AG04449 (cell line): ENCODE measurements around the gene DCXR.

Source experiments
- CTCF ChIA-PET: fragments of 350-600 bp; formaldehyde crosslinking; extraction: SDS; loops from one replicate; lab custom pipeline; 2021; ENCODE audit warnings: antibody characterized with exemption; lab: Yijun Ruan, JAX
- POLR2A ChIA-PET: fragments of 400-600, 350-600 bp; formaldehyde crosslinking; extraction: SDS; loops from one replicate; lab custom pipeline; 2020; ENCODE audit warnings: antibody characterized with exemption, inconsistent platforms; lab: Yijun Ruan, JAX
- DNase-seq: peaks from one replicate; pipeline ENCODE4 v3.0.0-alpha.2; 2010; ENCODE audit warnings: low read depth, low spot score
- H3K4me3 ChIP-seq: 2 replicates; pipeline ENCODE4 v1.5.1; 2011; ENCODE audit warnings: low read depth, mild to moderate bottlenecking, control low read depth, low read length
- CTCF ChIP-seq: IDR thresholded peaks from one replicate; pipeline ENCODE4 v1.5.1; 2011; ENCODE audit warnings: mild to moderate bottlenecking, moderate library complexity, low read length, control low read depth, inconsistent platforms; ENCODE audit not compliant: insufficient read depth; ENCODE audit errors: missing control alignments

DCXR gene

GRCh38 chr17:82079001-82079677 is 41.6 kb upstream of the DCXR start:
- no peak for TF ChIP-seq CTCF
- H3K4me3 ChIP-seq, result no peak overlapping the region
- ChIA-PET POLR2A (interaction anchor here (0.6 kb wide), 1 partner anchor 14 kb away, joined by 3 read pairs; no protein-coding TSS in a partner anchor), CTCF (no interaction called here)
- no peak for DNase-seq

GRCh38 chr17:82078433-82078832 is 40.9 kb upstream of the DCXR start:
- CTCF ChIA-PET, result no interaction called here
- no peak for DNase-seq
- no peak overlapping the region for H3K4me3 ChIP-seq
- POLR2A ChIA-PET, result no interaction called here
- no peak for TF ChIP-seq CTCF

- CTCF ChIA-PET, result no interaction called here
- no peak overlapping the region for H3K4me3 ChIP-seq
- POLR2A ChIA-PET, result interaction anchor here (0.7 kb wide), 1 partner anchor 18 kb away, joined by 3 read pairs; no protein-coding TSS in a partner anchor
- no peak for DNase-seq
- TF ChIP-seq CTCF, result no peak
Measured at GRCh38 chr17:82077617-82078358, 40.3 kb upstream of the DCXR start.

- CTCF ChIA-PET, result interaction anchor here (0.8 kb wide), 1 partner anchor 47 kb away, joined by 4 read pairs; no protein-coding TSS in a partner anchor
- POLR2A ChIA-PET, result interaction anchor here (0.7 kb wide), 1 partner anchor 17 kb away, joined by 3 read pairs; no protein-coding TSS in a partner anchor
- H3K4me3 ChIP-seq, result no peak overlapping the region
- no peak for DNase-seq
- TF ChIP-seq CTCF, result no peak
Measured at GRCh38 chr17:82076785-82077591, 39.5 kb upstream of the DCXR start.

- ChIA-PET CTCF (interaction anchor here (0.8 to 1.1 kb wide), 2 partner anchors 10 to 46 kb away, joined by 3 to 4 read pairs; no protein-coding TSS in a partner anchor), POLR2A (no interaction called here)
- no peak for TF ChIP-seq CTCF
- H3K4me3 ChIP-seq, result no peak overlapping the region
- no peak for DNase-seq
Measured at GRCh38 chr17:82076018-82076784, 38.7 kb upstream of the DCXR start.
